OCI-LY3 (cell line): Measurements from ENCODE around the gene PARD3.

Experiments
- H2AFZ ChIP-seq: fragments of 200-600, 300-600 bp; shearing (Covaris generic); 2 replicates; pipeline ENCODE4 v1.6.0; 2014; ENCODE audit warnings: antibody characterized with exemption, low read depth, low read length
- H3K27ac ChIP-seq: fragments of 200-600, 300-600 bp; sonication (generic); 2 replicates; pipeline ENCODE4 v1.5.1; 2014; ENCODE audit warnings: mild to moderate bottlenecking, low read length, moderate library complexity, mixed read lengths
- H3K27me3 ChIP-seq: fragments of 200-600, 300-600 bp; sonication (generic); 2 replicates; pipeline ENCODE4 v1.6.1; 2014; ENCODE audit warnings: low read depth, low read length, mixed read lengths
- H3K36me3 ChIP-seq: fragments of 200-600, 300-600 bp; sonication (generic); replicated peaks from 2 replicates; pipeline ENCODE3; 2014; ENCODE audit warnings: low read depth, low read length, mixed read lengths
- H3K4me1 ChIP-seq: fragments of 300-600, 200-600 bp; sonication (generic); 2 replicates; pipeline ENCODE4 v1.6.1; 2014; ENCODE audit warnings: low read length, mixed read lengths
- H3K4me2 ChIP-seq: fragments of 200-600, 300-600 bp; sonication (generic); 2 replicates; pipeline ENCODE4 v1.6.1; 2014; ENCODE audit warnings: low read length, mixed read lengths
- H3K4me3 ChIP-seq: fragments of 300-600, 200-600 bp; sonication (generic); 2 replicates; pipeline ENCODE4 v1.5.1; 2014; ENCODE audit warnings: antibody characterized with exemption, mild to moderate bottlenecking, low read length, moderate library complexity
- H3K79me2 ChIP-seq: fragments of 300-600, 200-600 bp; shearing (Covaris generic); 2 replicates; pipeline ENCODE4 v1.6.1; 2014; ENCODE audit warnings: mild to moderate bottlenecking, low read length, mixed read lengths
- H3K9ac ChIP-seq: fragments of 300-600, 200-600 bp; shearing (Covaris generic); 2 replicates; pipeline ENCODE4 v1.6.0; 2014; ENCODE audit warnings: mild to moderate bottlenecking, low read length, moderate library complexity
- H3K9me3 ChIP-seq: fragments of 200-600, 300-600 bp; shearing (Covaris generic); 2 replicates; pipeline ENCODE4 v1.6.1; 2014; ENCODE audit warnings: low read length, mixed read lengths; ENCODE audit not compliant: insufficient read depth
- H4K20me1 ChIP-seq: fragments of 200-600, 300-600 bp; sonication (generic); 2 replicates; pipeline ENCODE4 v1.6.1; 2016; ENCODE audit warnings: low read length, mixed read lengths; ENCODE audit not compliant: insufficient read depth
- EZH2phosphoT487 ChIP-seq: fragments of 200-600 bp; shearing (Covaris generic); IDR thresholded peaks from 2 replicates; pipeline ENCODE4 v1.6.1; 2018; ENCODE audit warnings: antibody characterized with exemption, mixed run types, low read depth
- TF ChIP-seq, protein P1 (sequence below): fragments of 200-600, 300-600 bp; sonication (generic); IDR thresholded peaks from 2 replicates; pipeline ENCODE4 v1.5.1; 2014; ENCODE audit warnings: antibody characterized with exemption, low read length, low read depth

PARD3 gene

DNA sequence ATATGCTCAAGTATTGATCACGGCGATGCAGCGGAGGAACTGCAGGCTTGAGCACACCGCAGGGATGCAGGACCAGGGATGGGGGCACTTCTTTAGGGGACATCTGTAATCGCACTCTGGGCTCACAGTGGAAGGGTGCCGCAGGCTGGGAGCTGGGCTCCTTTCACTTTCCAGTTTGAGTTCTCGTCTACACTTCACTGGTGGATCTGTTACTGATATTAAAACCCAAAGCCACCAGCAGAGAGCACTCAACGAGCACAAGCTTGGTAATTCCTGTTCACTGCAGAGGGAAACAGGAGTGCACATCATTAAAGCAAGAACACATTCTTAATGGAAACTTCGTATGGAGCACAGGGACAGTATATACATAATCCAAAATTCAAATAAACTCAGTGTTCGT lies 91.3 kb downstream of the PARD3 start:
- Histone ChIP-seq H3K27me3 (no peaks in the 10 kb centered on the region), H3K9ac (no peak overlapping the region), H3K27ac (no peak overlapping the region), H4K20me1 (no peaks in the 10 kb centered on the region), H3K79me2 (no peaks in the 10 kb centered on the region), H3K4me3 (no peak overlapping the region), H3K4me2 (no peak overlapping the region), H2AFZ (no peak overlapping the region), H3K36me3 (no peaks in the 10 kb centered on the region), H3K9me3 (no peaks in the 10 kb centered on the region), H3K4me1 (no peaks in the 10 kb centered on the region)
- TF ChIP-seq EZH2phosphoT487, result no peak
- TF ChIP-seq, protein P1, sequence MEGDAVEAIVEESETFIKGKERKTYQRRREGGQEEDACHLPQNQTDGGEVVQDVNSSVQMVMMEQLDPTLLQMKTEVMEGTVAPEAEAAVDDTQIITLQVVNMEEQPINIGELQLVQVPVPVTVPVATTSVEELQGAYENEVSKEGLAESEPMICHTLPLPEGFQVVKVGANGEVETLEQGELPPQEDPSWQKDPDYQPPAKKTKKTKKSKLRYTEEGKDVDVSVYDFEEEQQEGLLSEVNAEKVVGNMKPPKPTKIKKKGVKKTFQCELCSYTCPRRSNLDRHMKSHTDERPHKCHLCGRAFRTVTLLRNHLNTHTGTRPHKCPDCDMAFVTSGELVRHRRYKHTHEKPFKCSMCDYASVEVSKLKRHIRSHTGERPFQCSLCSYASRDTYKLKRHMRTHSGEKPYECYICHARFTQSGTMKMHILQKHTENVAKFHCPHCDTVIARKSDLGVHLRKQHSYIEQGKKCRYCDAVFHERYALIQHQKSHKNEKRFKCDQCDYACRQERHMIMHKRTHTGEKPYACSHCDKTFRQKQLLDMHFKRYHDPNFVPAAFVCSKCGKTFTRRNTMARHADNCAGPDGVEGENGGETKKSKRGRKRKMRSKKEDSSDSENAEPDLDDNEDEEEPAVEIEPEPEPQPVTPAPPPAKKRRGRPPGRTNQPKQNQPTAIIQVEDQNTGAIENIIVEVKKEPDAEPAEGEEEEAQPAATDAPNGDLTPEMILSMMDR, result peak; percentile 28

DNA sequence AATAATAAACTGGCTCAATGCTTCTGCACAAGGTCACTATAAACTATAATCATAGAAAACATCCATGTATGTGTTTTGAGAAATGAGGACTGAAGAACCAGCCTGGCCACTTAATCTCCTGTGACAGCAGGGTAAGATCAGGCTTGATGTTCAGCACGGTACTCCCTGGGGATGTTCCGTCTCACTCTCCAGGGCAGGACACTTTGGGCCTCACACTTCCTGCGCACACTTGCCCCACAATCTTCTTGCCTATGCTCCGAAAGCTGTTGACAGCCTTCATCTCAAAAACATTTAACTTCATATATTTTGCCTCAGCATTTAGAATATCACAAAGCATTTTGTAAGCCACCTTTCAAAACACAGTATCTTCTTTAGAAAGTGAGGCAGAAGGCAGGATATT lies 92.7 kb downstream of the PARD3 start:
- H3K79me2 ChIP-seq, result no peaks in the 10 kb centered on the region

DNA sequence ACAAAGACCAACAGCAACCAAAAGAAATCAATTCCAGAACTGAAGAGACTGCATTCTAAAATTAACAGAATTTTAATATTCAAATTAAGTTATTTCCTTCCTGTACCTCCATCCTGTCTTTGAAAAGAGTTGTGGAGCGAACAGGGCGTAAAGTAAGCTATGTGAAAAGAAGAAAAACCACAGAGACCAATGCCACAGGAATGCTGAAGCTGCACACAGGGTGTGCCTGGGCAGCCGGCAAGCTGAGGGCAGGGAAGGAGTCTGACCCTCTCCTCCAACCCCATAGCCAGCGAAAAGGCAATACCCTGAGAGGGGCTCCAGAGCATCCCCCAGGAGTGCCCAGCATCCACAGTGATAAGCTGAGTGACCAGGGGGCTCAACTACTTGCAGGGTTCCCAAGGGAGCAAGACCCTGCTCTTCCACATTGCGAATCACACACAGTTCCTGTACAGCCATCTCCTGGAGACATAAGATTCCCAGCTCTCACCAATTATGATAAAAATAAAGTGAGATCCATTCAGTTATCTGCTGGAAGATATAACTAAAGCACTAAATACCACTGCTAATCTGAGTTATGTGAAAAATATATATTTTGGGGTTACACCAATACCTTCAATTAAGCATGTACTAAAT lies 93.8 kb downstream of the PARD3 start:
- no peak overlapping the region for H2AFZ ChIP-seq
- no peaks in the 10 kb centered on the region for H3K79me2 ChIP-seq
- no peaks in the 10 kb centered on the region for H3K36me3 ChIP-seq
- H3K4me2 ChIP-seq, result no peak overlapping the region
- H3K9ac ChIP-seq, result no peak overlapping the region
- no peak for TF ChIP-seq EZH2phosphoT487
- H4K20me1 ChIP-seq, result no peaks in the 10 kb centered on the region
- no peaks in the 10 kb centered on the region for H3K9me3 ChIP-seq
- no peak overlapping the region for H3K27ac ChIP-seq
- H3K4me3 ChIP-seq, result no peak overlapping the region
- no peaks in the 10 kb centered on the region for H3K4me1 ChIP-seq
- H3K27me3 ChIP-seq, result no peaks in the 10 kb centered on the region

More for the DNA sequence above, 92.7 kb downstream of the PARD3 start:
- Histone ChIP-seq H4K20me1 (no peaks in the 10 kb centered on the region), H3K9ac (no peak overlapping the region), H3K27me3 (no peaks in the 10 kb centered on the region), H3K27ac (no peak overlapping the region), H3K4me1 (no peaks in the 10 kb centered on the region), H3K9me3 (no peaks in the 10 kb centered on the region), H3K36me3 (no peaks in the 10 kb centered on the region), H2AFZ (no peak overlapping the region), H3K4me2 (no peak overlapping the region), H3K4me3 (no peak overlapping the region)
- TF ChIP-seq, protein P1, result no peak
- no peak for TF ChIP-seq EZH2phosphoT487

DNA sequence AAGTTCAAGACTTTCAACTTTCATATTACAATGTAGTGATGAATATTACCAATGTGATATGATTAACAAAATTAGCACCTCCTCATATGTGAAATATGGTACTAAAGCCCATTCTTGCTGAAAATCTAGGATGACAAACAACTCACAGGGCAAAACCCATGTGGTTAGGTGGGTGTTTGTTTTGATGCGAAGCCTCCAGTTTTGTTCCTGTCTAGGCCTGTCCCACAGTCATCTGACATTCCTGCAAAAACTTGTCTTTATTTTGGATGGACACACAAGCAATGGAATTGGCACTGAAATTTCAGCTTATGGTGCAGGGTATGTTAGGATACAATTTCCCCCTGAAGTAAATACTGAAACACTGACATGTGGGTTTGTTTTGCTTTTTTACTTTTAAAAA lies 95.3 kb downstream of the PARD3 start:
- Histone ChIP-seq H3K36me3 (no peaks in the 10 kb centered on the region), H4K20me1 (no peaks in the 10 kb centered on the region), H3K9ac (no peak overlapping the region), H3K9me3 (no peaks in the 10 kb centered on the region), H3K4me3 (no peak overlapping the region), H3K4me1 (no peaks in the 10 kb centered on the region), H3K27me3 (no peaks in the 10 kb centered on the region), H3K4me2 (no peak overlapping the region), H3K27ac (no peak overlapping the region), H3K79me2 (no peaks in the 10 kb centered on the region), H2AFZ (no peak overlapping the region)
- TF ChIP-seq, protein P1, result no peak
- no peak for TF ChIP-seq EZH2phosphoT487

DNA sequence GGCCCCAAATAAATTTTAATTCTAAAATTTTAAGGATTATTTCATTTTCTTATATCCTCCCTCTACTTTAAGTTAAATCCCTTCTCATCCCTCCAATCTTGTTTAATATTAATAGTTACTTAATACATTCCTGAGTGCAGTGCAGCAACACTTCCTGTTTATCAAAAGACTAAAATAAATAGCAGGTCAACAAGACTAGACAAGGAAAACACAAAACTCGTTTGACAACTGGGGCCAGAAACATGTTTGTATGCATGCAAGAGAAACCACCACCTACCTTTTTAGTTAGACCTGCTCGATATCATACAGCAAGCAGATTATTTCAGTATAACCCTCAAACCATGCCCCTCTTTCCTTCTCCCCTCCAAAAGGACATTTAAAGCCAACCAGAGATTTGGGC lies 95.8 kb downstream of the PARD3 start:
- H3K9me3 ChIP-seq, result no peaks in the 10 kb centered on the region
- H3K27ac ChIP-seq, result no peak overlapping the region
- H4K20me1 ChIP-seq, result no peaks in the 10 kb centered on the region
- no peak overlapping the region for H2AFZ ChIP-seq
- no peaks in the 10 kb centered on the region for H3K79me2 ChIP-seq
- H3K4me1 ChIP-seq, result no peaks in the 10 kb centered on the region
- no peak for TF ChIP-seq EZH2phosphoT487
- TF ChIP-seq, protein P1, result no peak
- no peaks in the 10 kb centered on the region for H3K27me3 ChIP-seq
- H3K9ac ChIP-seq, result no peak overlapping the region
- no peak overlapping the region for H3K4me3 ChIP-seq
- H3K4me2 ChIP-seq, result no peak overlapping the region
- no peaks in the 10 kb centered on the region for H3K36me3 ChIP-seq
